Stimulated activated CD8-positive, alpha-beta memory T cell treated with anti-CD3 and anti-CD28 coated beads, Interleukin-2, amount 100 ng/mL, for 1 hour (primary cell): ENCODE measurements around the gene SBF2.

Experiments
- DNase-seq, 2 donors: peaks; one replicate each; pipeline ENCODE4 v3.0.0-alpha.2; 2020; ENCODE audit warnings: low read depth in 2 of 2

Gene SBF2

GRCh38 chr11:9855579-9856287, 438.3 kb downstream of the SBF2 start:
- no peak for DNase-seq

GRCh38 chr11:9853929-9854552, 440.0 kb downstream of the SBF2 start:
- DNase-seq, result no peak

GRCh38 chr11:9852465-9852864, 441.6 kb downstream of the SBF2 start:
- no peak for DNase-seq

- DNase-seq, result no peak
These were observed 442.7 kb downstream of the SBF2 start for GRCh38 chr11:9851366-9851765.

GRCh38 chr11:9850224-9850895, 443.7 kb downstream of the SBF2 start:
- DNase-seq, result no peak

GRCh38 chr11:9849389-9849788, 444.6 kb downstream of the SBF2 start:
- no peak for DNase-seq

- no peak for DNase-seq
These were observed 446.4 kb downstream of the SBF2 start for GRCh38 chr11:9847636-9848035.

- DNase-seq, result no peak
These were observed 451.1 kb downstream of the SBF2 start for GRCh38 chr11:9842923-9843322.

GRCh38 chr11:9840460-9841004, 453.5 kb downstream of the SBF2 start:
- DNase-seq, result no peak

- no peak for DNase-seq
These were observed 454.5 kb downstream of the SBF2 start for GRCh38 chr11:9839550-9839949.

- DNase-seq, result no peak
These were observed 455.1 kb downstream of the SBF2 start for GRCh38 chr11:9838961-9839360.

- no peak for DNase-seq
These were observed 455.8 kb downstream of the SBF2 start for GRCh38 chr11:9838229-9838628.

- DNase-seq, result no peak
These were observed 459.7 kb downstream of the SBF2 start for GRCh38 chr11:9834291-9834690.

GRCh38 chr11:9831122-9831521, 462.9 kb downstream of the SBF2 start:
- no peak for DNase-seq

- no peak for DNase-seq
These were observed 466.3 kb downstream of the SBF2 start for GRCh38 chr11:9827708-9828107.

GRCh38 chr11:9826390-9826789, 467.6 kb downstream of the SBF2 start:
- DNase-seq, result no peak

- no peak for DNase-seq
These were observed 468.1 kb downstream of the SBF2 start for GRCh38 chr11:9825895-9826294.

GRCh38 chr11:9825315-9825714, 468.7 kb downstream of the SBF2 start:
- DNase-seq, result no peak

GRCh38 chr11:9823887-9824385, 470.1 kb downstream of the SBF2 start:
- no peak for DNase-seq

- DNase-seq, result no peak
These were observed 470.6 kb downstream of the SBF2 start for GRCh38 chr11:9823439-9823838.

GRCh38 chr11:9821008-9821752, 472.8 kb downstream of the SBF2 start:
- no peak for DNase-seq

- no peak for DNase-seq
These were observed 473.8 kb downstream of the SBF2 start for GRCh38 chr11:9820260-9820659.
